NCI-H2107 (cell line): ENCODE measurements around the gene VAMP1.
A peak's percentile ranks its signal among the peaks of the same experiment; 100 is the strongest.
"Not testable (repeated sequence)": the region's sequence is repeated elsewhere in the genome, so short reads cannot be mapped to it uniquely, and the experiment has no call there.

Source experiments
- DNase-seq: peaks from one replicate; lab custom pipeline; 2025; lab: John Stamatoyannopoulos, UW

Gene VAMP1

GRCh38 chr12:6451348-6452244 lies 18.9 kb downstream of the VAMP1 start, which contains the start of gene TAPBPL:
TSS of gene TAPBPL (plus strand) at chr12:6452042. CDS start at chr12:6452249, 207 bp downstream.
- DNase-seq = peak; percentile 84

DNA sequence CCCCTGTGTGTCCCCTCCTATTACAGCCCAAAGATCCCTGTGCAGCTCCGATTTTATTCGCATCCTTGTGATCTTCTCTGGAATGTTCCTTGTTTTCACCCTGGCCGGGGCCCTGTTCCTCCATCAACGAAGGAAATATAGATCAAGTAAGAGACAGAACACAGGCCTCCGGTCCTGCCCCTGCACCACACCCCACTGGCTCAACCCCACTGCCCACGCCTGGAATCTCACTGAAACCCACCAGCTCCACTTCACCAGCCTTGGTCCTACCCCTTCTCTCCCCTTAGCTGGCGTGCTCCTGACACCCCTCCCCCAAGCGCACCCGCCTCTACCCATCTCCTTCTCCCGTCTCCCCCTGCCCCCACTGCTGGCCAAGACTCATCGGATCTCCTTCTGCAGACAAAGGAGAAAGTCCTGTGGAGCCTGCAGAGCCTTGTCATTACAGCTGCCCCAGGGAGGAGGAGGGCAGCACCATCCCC lies 19.6 kb downstream of the VAMP1 start:
- DNase-seq = no peak

DNA sequence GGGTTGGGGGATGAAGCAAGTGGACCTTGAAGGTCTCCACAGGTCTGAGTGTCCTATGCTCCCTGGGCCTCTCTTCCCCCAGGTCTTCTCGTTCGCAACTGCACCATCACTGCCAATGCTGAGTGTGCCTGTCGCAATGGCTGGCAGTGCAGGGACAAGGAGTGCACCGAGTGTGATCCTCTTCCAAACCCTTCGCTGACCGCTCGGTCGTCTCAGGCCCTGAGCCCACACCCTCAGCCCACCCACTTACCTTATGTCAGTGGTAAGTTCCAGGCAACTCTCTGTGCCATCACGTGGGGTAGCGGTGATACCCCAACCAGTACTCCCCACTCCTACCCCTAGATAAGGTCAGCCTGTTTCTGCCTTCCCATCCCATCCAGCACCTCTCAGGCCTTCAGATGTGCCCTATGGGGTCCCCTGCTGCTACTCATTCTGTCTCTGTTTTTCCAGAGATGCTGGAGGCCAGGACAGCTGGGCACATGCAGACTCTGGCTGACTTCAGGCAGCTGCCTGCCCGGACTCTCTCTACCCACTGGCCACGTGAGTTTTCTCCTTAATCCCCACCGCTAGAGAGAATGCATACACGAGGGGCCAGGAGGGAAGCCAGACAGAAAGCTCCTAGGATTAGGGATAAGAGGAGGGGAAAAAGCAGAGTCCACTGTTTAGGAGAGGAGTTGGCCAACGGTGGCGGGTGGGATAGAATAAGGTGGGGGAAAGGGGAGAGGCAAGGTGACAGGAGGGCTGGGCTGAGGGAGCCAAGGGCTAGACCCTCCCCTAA lies 20.2 kb downstream of the VAMP1 start:
- DNase-seq = no peak

- DNase-seq = no peak
Observed at GRCh38 chr12:6444704-6445688, 25.5 kb downstream of the VAMP1 start, which contains the start of gene CD27. TSS of gene CD27 (plus strand) at chr12:6444955. CDS start at chr12:6445096, 141 bp downstream.

GRCh38 chr12:6444031-6444430 lies 26.4 kb downstream of the VAMP1 start:
- no peak for DNase-seq

GRCh38 chr12:6443361-6443983 lies 27.0 kb downstream of the VAMP1 start:
- DNase-seq = no peak

- no peak for DNase-seq
Observed at GRCh38 chr12:6442836-6443235, 27.6 kb downstream of the VAMP1 start.

- no peak for DNase-seq
Observed at GRCh38 chr12:6440391-6440790, 30.1 kb downstream of the VAMP1 start.

DNA sequence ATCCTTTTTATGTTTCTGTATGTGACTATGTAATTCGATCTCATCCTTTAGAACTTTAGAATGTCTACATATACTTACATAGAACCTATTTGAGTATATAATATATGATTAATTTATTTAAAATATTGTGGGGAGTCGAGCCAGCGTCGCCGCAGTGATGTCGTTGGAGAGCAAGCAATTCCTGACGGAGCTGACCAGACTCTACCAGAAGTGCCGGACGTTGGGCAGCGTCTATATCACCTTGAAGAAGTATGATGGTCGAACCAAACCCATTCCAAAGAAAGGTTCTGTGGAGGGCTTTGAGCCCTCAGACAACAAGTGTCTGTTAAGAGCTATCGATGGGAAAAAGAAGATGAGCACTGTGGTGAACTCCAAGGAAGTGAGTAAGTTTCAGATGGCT lies 32.1 kb downstream of the VAMP1 start:
- DNase-seq = no peak

DNA sequence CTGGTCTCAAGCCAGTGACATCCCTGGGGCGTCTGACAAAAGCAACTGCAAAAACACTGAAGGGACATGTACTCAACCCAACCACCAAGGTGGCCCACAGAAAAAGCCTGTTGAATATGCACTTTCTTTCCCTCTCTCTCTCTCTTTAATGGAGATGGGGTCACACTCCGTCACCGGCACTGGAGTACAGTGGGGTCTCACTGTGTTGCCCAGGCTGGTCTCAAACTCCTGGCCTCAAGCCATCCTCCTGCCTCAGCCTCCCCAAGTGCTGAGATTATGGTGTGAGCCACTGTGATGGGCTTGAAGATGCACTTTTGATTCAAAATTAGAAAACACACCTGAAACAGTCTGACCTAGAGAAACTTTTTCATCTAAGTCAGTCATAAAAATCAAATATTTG lies 32.9 kb downstream of the VAMP1 start:
- DNase-seq = no peak

GRCh38 chr12:6435961-6436715 lies 34.3 kb downstream of the VAMP1 start:
- no peak for DNase-seq

DNA sequence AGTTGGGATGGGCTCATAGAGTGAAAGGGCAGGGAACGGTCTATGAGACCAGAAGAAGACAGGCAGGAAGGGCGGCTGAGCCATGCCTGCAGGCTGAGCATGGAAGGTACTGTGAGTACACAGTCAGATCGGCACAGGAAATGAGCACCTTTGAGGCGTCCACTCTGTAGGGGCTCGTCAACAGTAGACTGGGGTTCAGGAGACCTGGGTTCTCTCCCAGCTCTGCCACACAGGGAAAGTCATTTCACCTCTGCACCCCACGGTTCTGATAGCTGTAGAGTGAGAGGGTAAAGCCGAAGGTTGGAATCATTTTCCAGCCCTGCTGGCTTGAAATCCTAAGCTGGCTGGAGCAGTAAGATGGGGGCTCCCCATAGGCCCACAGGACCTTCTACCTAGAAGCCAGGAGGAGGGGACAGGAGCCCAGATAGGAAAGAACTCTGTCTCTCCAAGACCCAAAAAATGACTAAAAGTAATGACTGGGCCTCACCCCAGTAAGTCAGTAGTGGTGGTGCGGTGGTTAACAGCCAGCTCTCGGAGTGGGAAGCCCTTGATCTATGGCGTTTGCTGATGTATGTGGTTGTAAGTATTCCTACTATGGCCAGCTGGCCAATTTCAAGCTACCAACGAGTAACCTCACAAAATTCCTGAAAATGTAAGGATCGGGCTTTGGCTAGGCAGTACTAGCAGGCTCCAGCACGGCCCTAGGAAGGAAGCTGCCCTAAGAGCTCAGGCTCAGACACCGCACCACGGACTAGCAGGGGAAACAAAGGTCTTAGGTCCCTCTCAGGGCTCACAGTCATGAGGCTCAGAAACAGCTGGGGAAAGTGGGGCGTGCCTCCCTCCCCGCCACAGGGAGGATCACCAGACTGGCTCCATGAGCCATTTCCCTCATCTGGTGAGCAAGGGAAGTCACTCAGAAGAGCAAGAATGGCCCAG lies 36.0 kb downstream of the VAMP1 start:
- DNase-seq = no peak

- no peak for DNase-seq
Observed at GRCh38 chr12:6432991-6433390, 37.5 kb downstream of the VAMP1 start.

DNA sequence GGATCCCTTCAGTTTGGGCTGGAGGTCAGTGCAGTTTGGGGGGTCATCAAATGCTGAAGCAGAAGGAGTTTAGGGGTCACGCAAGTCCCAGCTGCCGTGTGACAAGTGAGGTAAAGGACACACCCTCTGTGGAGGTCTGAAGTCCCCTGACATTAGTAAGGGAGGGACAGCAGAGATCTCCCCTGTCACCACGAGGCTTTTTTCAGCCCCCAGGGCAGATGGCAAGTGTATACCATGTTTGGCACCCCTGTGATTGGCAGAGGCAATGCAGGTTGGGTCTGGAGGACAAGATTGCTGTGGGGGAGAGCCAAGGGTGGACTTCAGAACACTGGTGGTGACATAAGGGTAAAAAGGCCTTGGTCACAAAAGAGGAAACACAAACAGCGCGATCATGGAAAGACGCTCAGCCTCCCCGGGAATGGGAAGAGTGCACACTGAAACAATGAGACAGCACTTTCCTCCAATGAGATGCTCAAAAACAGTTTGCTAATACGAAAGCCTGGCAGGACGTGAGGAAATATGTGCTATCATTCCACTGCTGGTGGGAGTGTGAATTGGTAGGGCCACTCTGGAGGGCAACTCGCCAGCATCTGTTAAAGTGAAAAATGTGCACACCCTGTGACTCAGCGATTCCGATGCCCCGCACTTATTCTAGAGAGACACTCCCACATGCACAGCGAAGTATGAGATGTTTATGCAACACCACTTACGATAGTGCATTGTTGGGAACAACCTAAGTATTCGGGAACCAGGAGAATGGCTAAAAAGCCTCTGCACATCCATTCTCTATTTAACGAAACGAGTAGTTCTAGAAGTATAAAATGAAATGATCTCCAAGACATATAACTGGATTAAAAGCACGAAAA lies 40.1 kb downstream of the VAMP1 start:
- no peak for DNase-seq

DNA sequence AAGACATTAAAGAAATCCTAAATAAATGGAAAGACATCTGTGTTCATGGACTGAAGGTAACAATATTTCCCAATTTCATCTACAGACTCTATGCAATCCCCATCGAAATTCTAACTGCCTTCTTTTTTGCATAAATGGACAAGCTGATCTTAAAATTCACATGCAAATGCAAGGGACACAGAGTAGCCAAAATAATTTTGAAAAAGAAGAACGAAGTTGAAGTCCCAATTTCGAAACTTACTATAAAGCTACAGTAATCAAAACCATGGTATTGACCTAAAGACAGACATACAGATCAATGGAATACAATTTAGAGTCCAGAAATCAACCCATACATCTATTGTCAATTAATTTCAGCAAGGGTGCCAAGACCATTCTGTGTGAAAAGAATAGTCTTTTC lies 42.2 kb downstream of the VAMP1 start:
- no peak for DNase-seq

DNA sequence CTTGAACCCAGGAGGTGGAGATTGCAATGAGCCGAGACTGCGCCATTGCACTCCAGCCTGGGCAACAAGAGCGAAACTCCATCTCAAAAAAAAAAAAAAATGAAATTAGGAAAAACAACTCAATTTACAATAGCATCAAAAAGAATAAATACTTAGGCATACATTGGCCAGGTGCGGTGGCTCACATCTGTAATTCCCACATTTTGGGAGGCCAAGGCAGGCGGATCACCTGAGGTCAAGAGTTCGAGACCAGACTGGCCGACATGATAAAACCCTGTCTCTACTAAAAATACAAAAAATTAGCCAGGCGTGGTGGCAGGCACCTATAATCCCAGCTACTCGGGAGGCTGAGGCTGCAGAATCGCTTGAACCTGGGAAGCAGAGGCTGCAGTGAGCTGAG lies 42.7 kb downstream of the VAMP1 start:
- not testable (repeated sequence) for DNase-seq

DNA sequence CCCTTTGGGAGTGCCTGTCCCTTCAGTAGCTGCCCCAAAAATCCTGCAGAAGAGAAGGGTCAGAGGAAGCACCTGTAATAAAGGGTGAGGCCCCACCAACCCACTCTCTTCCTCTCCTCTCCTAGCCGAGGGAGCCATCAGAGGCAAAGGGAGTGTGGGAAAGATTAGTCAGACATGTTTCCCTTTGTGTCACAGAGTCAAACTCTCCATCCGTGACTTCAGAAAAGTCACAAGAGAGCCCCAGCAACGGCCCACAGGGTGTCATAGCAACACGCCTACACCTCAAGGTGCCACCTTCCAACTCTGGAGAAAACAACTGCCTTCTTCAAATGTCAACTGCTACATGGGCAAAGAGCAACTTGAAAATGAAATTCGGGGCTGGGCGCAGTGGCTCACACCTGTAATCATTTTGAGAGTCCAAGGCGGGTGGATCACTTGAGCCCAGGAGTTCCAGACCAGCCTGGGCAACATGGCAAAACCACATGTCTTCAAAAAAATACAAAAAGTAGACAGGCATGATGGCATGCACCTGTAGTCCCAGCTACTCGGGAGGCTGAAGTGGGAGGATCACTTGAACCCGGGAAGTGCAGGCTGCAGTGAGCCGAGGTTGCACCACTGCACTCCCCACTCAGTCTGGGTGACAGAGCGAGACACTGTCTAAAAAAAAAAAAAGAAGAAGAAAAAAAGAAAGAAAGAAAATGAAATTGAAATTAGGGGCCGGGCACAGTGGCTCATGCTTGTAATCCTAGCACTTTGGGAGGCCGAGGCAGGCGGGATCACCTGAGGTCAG lies 43.4 kb downstream of the VAMP1 start:
- DNase-seq = no peak
